SIG-M5 treated with dmso at 0.1 percent for 504 hours (cell line): Measurements from ENCODE around the gene PRRT2.
A peak's percentile ranks its signal among the peaks of the same experiment; 100 is the strongest.
"Not testable (repeated sequence)": the region's sequence is repeated elsewhere in the genome, so short reads cannot be mapped to it uniquely, and the experiment has no call there.

ENCODE experiments used
- DNase-seq: peaks from one replicate; lab custom pipeline; 2025; ENCODE audit not compliant: unreplicated experiment; lab: John Stamatoyannopoulos, UW

PRRT2 gene

GRCh38 chr16:29831490-29831889 lies 19.5 kb downstream of the PRRT2 start:
- no peak for DNase-seq

- not testable (repeated sequence) for DNase-seq
These were observed 21.2 kb downstream of the PRRT2 start for GRCh38 chr16:29833219-29833618.

GRCh38 chr16:29834079-29834478 lies 22.1 kb downstream of the PRRT2 start:
- no peak for DNase-seq

- DNase-seq, result no peak
These were observed 23.9 kb downstream of the PRRT2 start for GRCh38 chr16:29835926-29836325.

GRCh38 chr16:29836623-29837022 lies 24.6 kb downstream of the PRRT2 start:
- DNase-seq, result no peak

GRCh38 chr16:29837841-29838240 lies 25.8 kb downstream of the PRRT2 start:
- no peak for DNase-seq

GRCh38 chr16:29839822-29840221 lies 27.8 kb downstream of the PRRT2 start:
- no peak for DNase-seq

GRCh38 chr16:29840240-29840639 lies 28.2 kb downstream of the PRRT2 start:
- DNase-seq, result no peak

GRCh38 chr16:29841631-29842030 lies 29.6 kb downstream of the PRRT2 start:
- no peak for DNase-seq

- DNase-seq, result no peak
These were observed 30.8 kb downstream of the PRRT2 start for GRCh38 chr16:29842732-29843346.

- DNase-seq, result no peak
These were observed 31.9 kb downstream of the PRRT2 start for GRCh38 chr16:29843931-29844330.

GRCh38 chr16:29844575-29845331 lies 32.8 kb downstream of the PRRT2 start:
- no peak for DNase-seq

- no peak for DNase-seq
These were observed 33.7 kb downstream of the PRRT2 start for GRCh38 chr16:29845656-29846055.

- peak; percentile 45 for DNase-seq
These were observed 36.7 kb downstream of the PRRT2 start for GRCh38 chr16:29848420-29849297.

- DNase-seq, result no peak
These were observed 37.5 kb downstream of the PRRT2 start for GRCh38 chr16:29849505-29849904.

- DNase-seq, result no peak
These were observed 39.0 kb downstream of the PRRT2 start for GRCh38 chr16:29850998-29851397.

GRCh38 chr16:29852654-29853053 lies 40.7 kb downstream of the PRRT2 start:
- no peak for DNase-seq

- no peak for DNase-seq
These were observed 42.6 kb downstream of the PRRT2 start for GRCh38 chr16:29854520-29855100.

- no peak for DNase-seq
These were observed 45.3 kb downstream of the PRRT2 start for GRCh38 chr16:29857133-29857760.

- DNase-seq, result no peak
These were observed 46.3 kb downstream of the PRRT2 start for GRCh38 chr16:29858149-29858849.
